ENCODE results near the gene ZBTB8OS.
A peak's percentile ranks its signal among the peaks of the same experiment; 100 is the strongest.
"Not testable (repeated sequence)": the region's sequence is repeated elsewhere in the genome, so short reads cannot be mapped to it uniquely, and the experiment has no call there.

ZBTB8OS gene

GRCh38 chr1:32647308-32648134, 2.8 kb downstream of the ZBTB8OS start:
- no peak for DNase-seq

- DNase-seq, result no peak
Observed at GRCh38 chr1:32644426-32644825, 5.9 kb downstream of the ZBTB8OS start.

- not testable (repeated sequence) for DNase-seq
Observed at GRCh38 chr1:32642292-32642827, 8.0 kb downstream of the ZBTB8OS start.

DNA sequence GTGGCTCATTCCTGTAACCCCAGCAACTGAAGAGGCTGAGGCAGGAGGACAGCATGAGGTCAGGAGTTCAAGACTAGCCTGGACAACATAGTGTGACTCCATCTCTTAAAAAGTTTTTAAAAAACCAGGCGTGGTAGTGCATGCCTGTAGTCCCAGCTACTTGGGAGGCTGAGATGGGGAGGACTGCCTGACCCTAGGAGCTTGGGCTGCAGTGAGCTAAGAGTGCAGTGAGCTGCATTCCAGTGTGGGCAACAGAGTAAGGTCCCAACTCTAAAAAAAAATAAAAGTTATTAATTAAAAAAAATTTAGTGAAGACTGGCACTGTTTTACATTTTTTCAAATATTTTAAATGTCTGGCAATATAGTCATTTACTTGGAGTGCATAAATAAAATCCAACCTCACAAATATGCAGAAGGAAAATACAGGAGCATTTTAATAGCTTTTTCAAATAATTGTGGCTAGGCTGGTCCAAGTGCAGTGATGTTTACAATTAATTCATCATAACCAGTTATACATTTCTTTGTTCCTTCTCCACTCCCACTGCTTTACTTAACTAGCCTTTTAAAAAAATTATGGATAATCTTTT, 10.8 kb downstream of the ZBTB8OS start:
- no peak for DNase-seq

- DNase-seq, result no peak
Observed at GRCh38 chr1:32636914-32637645, 13.3 kb downstream of the ZBTB8OS start.

GRCh38 chr1:32635508-32636277, 14.7 kb downstream of the ZBTB8OS start:
- DNase-seq, result no peak

DNA sequence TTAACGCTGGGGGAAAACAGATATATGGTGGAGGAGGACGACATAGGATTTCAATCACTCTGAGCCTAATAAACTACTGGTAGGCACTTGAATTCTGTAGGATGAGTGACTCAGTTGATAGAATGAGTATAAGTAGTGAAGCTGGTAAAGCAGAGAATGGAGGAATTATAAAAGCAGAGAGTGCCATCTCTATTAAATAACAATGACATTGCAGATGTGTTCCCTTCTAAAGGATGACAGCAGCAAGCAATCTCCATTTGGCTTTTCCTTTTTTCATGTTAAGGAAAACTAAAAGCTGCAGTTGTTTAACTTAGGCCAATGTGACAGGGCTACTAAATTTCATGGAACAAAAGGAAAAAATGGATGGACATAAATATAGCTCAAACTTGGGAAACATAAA, 17.5 kb downstream of the ZBTB8OS start:
- DNase-seq, result no peak

DNA sequence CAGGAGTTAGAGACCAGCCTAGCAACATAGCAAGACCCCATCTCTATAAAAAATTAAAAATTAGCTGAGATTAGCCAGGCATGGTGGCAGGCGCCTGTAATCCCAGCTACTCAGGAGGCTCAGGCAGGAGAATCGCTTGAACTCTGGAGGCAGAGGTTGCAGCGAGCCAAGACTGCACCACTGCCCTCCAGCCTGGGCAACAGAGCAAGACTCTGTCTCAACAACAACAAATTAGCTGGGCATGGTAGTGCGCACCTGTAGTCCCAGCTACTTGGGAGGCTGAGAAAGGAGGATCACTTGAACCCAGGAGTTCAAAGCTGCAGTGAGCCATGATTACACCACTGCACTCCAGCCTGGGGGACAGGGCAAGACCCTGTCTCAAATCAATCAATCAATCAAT, 20.2 kb downstream of the ZBTB8OS start:
- DNase-seq, result not testable (repeated sequence)

GRCh38 chr1:32627596-32628162, 22.7 kb downstream of the ZBTB8OS start:
- DNase-seq, result no peak

- DNase-seq, result no peak
Observed at GRCh38 chr1:32626176-32626575, 24.2 kb downstream of the ZBTB8OS start.

- DNase-seq, result no peak
Observed at GRCh38 chr1:32623775-32624174, 26.6 kb downstream of the ZBTB8OS start.

DNA sequence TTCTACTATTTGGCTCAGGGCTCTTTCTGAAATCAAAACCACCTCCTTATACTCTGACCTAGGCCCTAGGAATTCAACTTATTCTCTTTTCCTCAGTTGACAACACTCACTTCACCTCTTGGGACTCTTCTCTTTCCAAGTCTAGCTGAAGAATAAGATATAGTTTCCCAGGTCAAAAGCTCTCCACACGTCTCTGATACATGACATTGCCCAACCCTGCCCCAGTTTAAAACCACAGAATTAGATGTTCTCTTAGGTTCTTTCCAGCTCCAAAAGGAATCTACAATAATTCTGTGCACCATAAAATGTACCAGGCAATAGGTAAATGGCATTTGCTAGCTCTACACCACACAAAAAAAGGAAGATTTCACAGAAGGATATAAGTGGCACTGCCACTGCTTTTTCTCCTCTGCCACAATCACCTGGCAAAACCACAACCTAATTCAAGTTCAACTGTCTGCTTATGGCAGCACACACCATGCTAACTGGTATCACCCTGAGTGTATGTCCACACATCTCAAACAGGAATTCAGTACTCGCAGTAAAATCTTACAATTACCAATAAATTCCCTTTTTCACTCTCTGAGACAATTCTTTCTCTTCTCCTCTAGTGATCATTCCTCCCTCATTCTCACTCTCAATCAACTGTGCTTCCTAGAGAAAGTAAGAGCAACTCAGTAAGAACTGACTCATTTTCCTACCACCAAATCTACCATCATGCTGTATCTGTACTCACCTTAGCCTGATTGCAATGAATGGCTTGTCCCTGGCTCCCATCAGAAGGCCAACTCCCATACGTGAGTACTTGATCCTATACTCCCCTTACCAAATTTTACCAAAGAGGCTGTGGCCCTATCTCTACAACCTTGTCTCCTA, 27.3 kb downstream of the ZBTB8OS start:
- DNase-seq, result no peak

GRCh38 chr1:32622205-32622604, 28.1 kb downstream of the ZBTB8OS start:
- no peak for DNase-seq

GRCh38 chr1:32619701-32620485, 30.5 kb downstream of the ZBTB8OS start:
- no peak for DNase-seq

DNA sequence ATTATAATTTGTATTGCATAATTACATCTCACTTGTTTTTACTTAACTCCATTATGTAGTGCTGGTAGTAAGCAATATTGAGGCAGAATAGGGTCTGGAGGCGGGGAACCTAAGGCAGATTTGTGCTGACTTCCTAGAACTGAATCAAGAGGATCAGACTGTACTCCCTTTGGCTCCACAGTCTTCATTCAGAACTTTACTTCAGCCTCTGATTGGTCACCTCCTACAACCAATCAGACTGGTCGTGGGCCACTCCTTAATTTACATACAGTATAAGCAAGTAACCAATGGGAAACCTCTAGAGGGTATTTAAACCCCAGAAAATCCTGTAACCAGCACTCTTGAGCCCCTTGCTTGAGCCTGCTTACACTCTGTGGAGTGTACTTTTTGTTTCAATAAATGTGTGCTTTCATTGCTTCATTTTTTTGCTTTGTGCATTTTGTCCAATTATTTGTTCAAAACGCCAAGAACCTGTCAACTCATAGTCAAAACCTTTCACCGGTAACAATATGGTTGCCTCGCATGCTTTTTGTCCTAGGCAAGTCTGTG, 31.6 kb downstream of the ZBTB8OS start:
- no peak for DNase-seq

GRCh38 chr1:32613472-32613871, 36.9 kb downstream of the ZBTB8OS start:
- DNase-seq, result no peak

GRCh38 chr1:32612189-32612881, 38.0 kb downstream of the ZBTB8OS start:
- peak; percentile 24 for DNase-seq

GRCh38 chr1:32611859-32612188, 38.5 kb downstream of the ZBTB8OS start:
- no peak for DNase-seq

DNA sequence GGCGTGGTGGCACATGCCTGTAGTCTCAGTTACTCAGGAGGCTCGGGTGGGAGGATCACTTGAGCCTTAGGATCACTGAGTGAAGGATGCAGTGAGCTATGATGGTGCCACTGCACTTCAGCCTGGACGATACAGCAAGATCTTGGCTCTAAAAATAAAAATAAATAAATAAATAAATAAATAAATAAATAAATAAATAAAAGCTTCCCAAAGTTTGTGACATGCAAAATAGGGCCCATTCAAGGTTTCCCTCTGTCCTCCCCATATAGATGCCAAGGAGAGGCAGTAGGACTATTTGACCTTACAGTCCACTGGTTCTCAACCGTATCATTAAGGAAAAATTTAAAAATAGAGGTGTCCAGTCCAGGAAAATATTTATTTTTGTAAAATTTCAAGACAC, 41.2 kb downstream of the ZBTB8OS start:
- no peak for DNase-seq
